GM12878 (cell line): ENCODE results near the gene KLHDC8A. TPM values are rescaled to one million over a fixed set of nuclear protein-coding genes. Genes with fewer than 3 reads are reported as not detected.
"Not testable (repeated sequence)": the region's sequence is repeated elsewhere in the genome, so short reads cannot be mapped to it uniquely, and the experiment has no call there.

ENCODE experiments used
- ATAC-seq: fragments of 200-7000 bp; cut with Tn5 transposase; 3 replicates; pipeline ENCODE4 v1.9.1; 2020; ENCODE audit warnings: mild to moderate bottlenecking, moderate library complexity
- BruUV-seq: library from RNA; stranded (reverse); fragments of 400-500 nt; replicated peaks from 2 replicates; lab custom pipeline; 2021; lab: Mats Ljungman, UMichigan
- CTCF ChIA-PET: fragments of 300-600 bp; sonication (Branson Sonifier 250); formaldehyde crosslinking; extraction: SDS; loops from one replicate; lab custom pipeline; 2021; ENCODE audit warnings: inconsistent platforms; lab: Yijun Ruan, JAX
- POLR2A ChIA-PET: fragments of 350-600 bp; formaldehyde crosslinking; extraction: SDS; loops from one replicate; lab custom pipeline; 2021; ENCODE audit warnings: inconsistent platforms; lab: Charles Lee
- RAD21 ChIA-PET: fragments of 300-600 bp; sonication (Branson Sonifier 250); formaldehyde crosslinking; loops from one replicate; lab custom pipeline; 2023; ENCODE audit warnings: antibody characterized with exemption; ENCODE audit not compliant: unreplicated experiment; lab: Charles Lee
- SMC1A ChIA-PET: fragments of 300-600 bp; sonication (Branson Sonifier 250); formaldehyde crosslinking; loops from one replicate; lab custom pipeline; 2023; ENCODE audit not compliant: unreplicated experiment, uncharacterized antibody; lab: Charles Lee
- DNase-seq: peaks from one replicate; pipeline ENCODE4 v3.0.0-alpha.2; 2011; ENCODE audit warnings: low read depth, low spot score
- FAIRE-seq: peaks from 3 replicates; lab custom pipeline; 2011; peaks lifted over from hg19 to GRCh38; lab: Jason Lieb, UNC
- H2AFZ ChIP-seq: 2 replicates; pipeline ENCODE4 v1.6.0; 2011; ENCODE audit warnings: low read depth, low read length, control low read depth; ENCODE audit not compliant: control insufficient read depth
- H3K27ac ChIP-seq: 2 replicates; pipeline ENCODE4 v1.5.1; 2011; ENCODE audit warnings: control low read depth; ENCODE audit not compliant: control insufficient read depth, insufficient read depth
- H3K27me3 ChIP-seq, 2 experiments: replicated peaks in 1 of 2; 2 replicates each; pipeline versions ENCODE4 v1.6.0 to v1.6.1; 2011; ENCODE audit warnings: low read length in 1 of 2; ENCODE audit not compliant: control insufficient read depth in 2 of 2, insufficient read depth in 2 of 2
- H3K36me3 ChIP-seq, 2 experiments: 2 replicates each; pipeline ENCODE4 v1.5.1; 2011; ENCODE audit warnings: low read length in 1 of 2; ENCODE audit not compliant: control insufficient read depth in 2 of 2, insufficient read depth in 2 of 2
- H3K4me1 ChIP-seq: 2 replicates; pipeline ENCODE4 v1.6.1; 2011; ENCODE audit warnings: mild to moderate bottlenecking, low read length, moderate library complexity, mixed read lengths; ENCODE audit not compliant: control insufficient read depth, insufficient read depth
- H3K4me2 ChIP-seq: 2 replicates; pipeline ENCODE4 v1.6.0; 2011; ENCODE audit warnings: control low read depth; ENCODE audit not compliant: control insufficient read depth, insufficient read depth
- H3K4me3 ChIP-seq: fragments of 200-600 bp; sonication (generic); 2 replicates; pipeline ENCODE4 v1.5.1; 2016
- H3K79me2 ChIP-seq: 2 replicates; pipeline ENCODE4 v1.6.0; 2011; ENCODE audit warnings: low read length; ENCODE audit not compliant: control insufficient read depth, insufficient read depth
- H3K9ac ChIP-seq: 2 replicates; pipeline ENCODE4 v1.8.0; 2011; ENCODE audit warnings: low read length, control low read depth, mixed read lengths; ENCODE audit not compliant: control insufficient read depth, insufficient read depth
- H3K9me3 ChIP-seq: replicated peaks from 3 replicates; pipeline ENCODE4 v1.5.1; 2011; ENCODE audit warnings: mild to moderate bottlenecking, low read length; ENCODE audit not compliant: control insufficient read depth, insufficient read depth
- H4K20me1 ChIP-seq: 2 replicates; pipeline ENCODE4 v1.6.0; 2011; ENCODE audit not compliant: control insufficient read depth, insufficient read depth
- CBFB ChIP-seq: IDR thresholded peaks from 2 replicates; pipeline ENCODE4 v1.6.1; 2016; ENCODE audit warnings: antibody characterized with exemption, low read depth
- GATAD2B ChIP-seq: fragments of 450-650 bp; conservative IDR thresholded peaks from 2 replicates; pipeline ENCODE4 v1.6.1; 2017; ENCODE audit warnings: low read depth, mild to moderate bottlenecking, moderate library complexity
- HCFC1 ChIP-seq: fragments of 150-350 bp; IDR thresholded peaks from 2 replicates; pipeline ENCODE4 v1.6.1; 2014; ENCODE audit warnings: low read length
- HDAC2 ChIP-seq: fragments of 200-600 bp; sonication (generic); IDR thresholded peaks from 2 replicates; pipeline ENCODE4 v1.6.1; 2017
- JUND ChIP-seq: IDR thresholded peaks from 2 replicates; pipeline ENCODE4 v1.6.1; 2012; ENCODE audit warnings: low read depth, mild to moderate bottlenecking, low read length, improper control_type of control experiment, moderate library complexity
- KDM1A ChIP-seq: fragments of 200-600 bp; sonication (generic); IDR thresholded peaks from 2 replicates; pipeline ENCODE4 v1.6.1; 2016; ENCODE audit warnings: borderline replicate concordance
- MYC ChIP-seq: IDR thresholded peaks from 2 replicates; pipeline ENCODE4 v1.6.1; 2011; ENCODE audit warnings: mild to moderate bottlenecking, low read length, moderate library complexity, inconsistent platforms; ENCODE audit not compliant: insufficient read depth, insufficient replicate concordance, insufficient read length, severe bottlenecking
- POLR2AphosphoS5 ChIP-seq: IDR thresholded peaks from 2 replicates; pipeline ENCODE4 v1.6.1; 2011; ENCODE audit warnings: mild to moderate bottlenecking, low read length, inconsistent platforms
- RAD21 ChIP-seq: IDR thresholded peaks from 2 replicates; pipeline ENCODE4 v1.6.1; 2011; ENCODE audit warnings: mild to moderate bottlenecking, low read depth, low read length, moderate library complexity; ENCODE audit not compliant: insufficient read depth
- SRF ChIP-seq, 2 experiments: IDR thresholded peaks; 2 replicates each; pipeline ENCODE4 v1.6.1; 2011; ENCODE audit warnings: low read depth in 2 of 2, low read length in 2 of 2, mild to moderate bottlenecking in 1 of 2, moderate library complexity in 1 of 2
- ZNF622 ChIP-seq: fragments of 450-650 bp; IDR thresholded peaks from 2 replicates; pipeline ENCODE4 v1.6.1; 2017; ENCODE audit warnings: mild to moderate bottlenecking, inconsistent platforms
- ZSCAN29 ChIP-seq: fragments of 450-650 bp; IDR thresholded peaks from 2 replicates; pipeline ENCODE4 v1.6.1; 2017; ENCODE audit warnings: mild to moderate bottlenecking, moderate library complexity
- WGBS: methylation state at CpG from one replicate; pipeline ENCODE4 v1.1.6; 2016; ENCODE audit warnings: low lambda C conversion rate; ENCODE audit not compliant: insufficient replicate concordance, insufficient coverage; ENCODE audit errors: missing lambda C conversion rate; 5-methylcytosine and 5-hydroxymethylcytosine counted together
- in situ Hi-C: fragments of 300-500 bp; cut with MboI; formaldehyde crosslinking; loops from 9 replicates; pipeline ENCODE4 v1.14.3; 2018; ENCODE audit warnings: mixed read lengths
- intact Hi-C: fragments of 100-400 bp; cut with micrococcal nuclease; formaldehyde crosslinking; loops from one replicate; pipeline ENCODE4 v1.14.2; 2022; ENCODE audit not compliant: unreplicated experiment
- polyA plus RNA-seq, 11 experiments: library from polyadenylated mRNA; depleted of rRNA in 4 of 11; unstranded in 6 of 11; stranded (reverse) in 5 of 11; fragments of >200 nt; fragmentation: Nextera tagmentation in 4 of 11; fragmentation: Illumina TruSeq in 1 of 11; extraction: Ambion mirVana in 4 of 11; extraction: Trizol in 1 of 11; gene quantifications; 1 replicate in 1 of 11; 2 replicates in 10 of 11; pipeline versions ENCODE4 v1.2.1 to v1.2.3, GENCODE V29; 2011 to 2016; ENCODE audit warnings: inconsistent platforms in 2 of 11, missing spikeins in 2 of 11, low read depth in 1 of 11
- total RNA-seq, 4 experiments: library from RNA; depleted of rRNA in 3 of 4; stranded (reverse); fragments of >200 nt in 3 of 4; fragmentation: Illumina TruSeq in 1 of 4; extraction: Trizol in 1 of 4; gene quantifications; 2 replicates each; pipeline versions ENCODE4 v1.2.1 to v1.2.3, GENCODE V29; 2013 to 2021
- TF ChIP-seq, protein P1 (sequence below): fragments of 450-650 bp; IDR thresholded peaks from 2 replicates; pipeline ENCODE4 v1.6.1; 2018; ENCODE audit warnings: borderline replicate concordance, mild to moderate bottlenecking; ENCODE audit not compliant: partially characterized antibody

The KLHDC8A gene
- total and polyA plus RNA-seq, 10 of the 15 experiments (the other 5 are each of a cell fraction or from before 2014, with no cell fraction given), result not detected

DNA sequence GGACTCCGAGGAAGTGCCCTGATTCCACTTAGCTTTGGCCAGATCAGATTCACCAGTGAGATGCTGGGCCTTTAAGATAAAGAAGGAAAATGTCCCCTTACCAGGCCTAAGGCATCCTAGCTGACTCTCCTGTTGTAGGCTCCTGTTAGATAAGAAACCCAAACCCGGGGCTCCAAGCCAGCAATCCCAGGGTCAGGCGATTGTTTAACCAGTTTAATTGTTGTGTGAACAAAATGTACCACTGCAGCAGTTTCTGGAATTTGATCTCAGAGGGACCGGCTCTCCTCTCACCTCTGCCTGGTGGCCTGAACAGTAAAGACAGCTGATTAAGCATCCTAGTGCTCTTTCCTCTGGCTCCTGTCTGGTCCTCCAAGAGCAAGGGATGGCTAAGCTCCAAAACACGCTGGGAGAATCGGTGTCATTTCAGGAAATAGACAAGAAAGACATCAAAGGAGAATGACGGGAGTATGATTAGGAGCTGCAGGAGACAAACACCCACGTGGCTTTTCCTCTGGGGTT lies 9.3 kb upstream of the KLHDC8A start:
- ChIA-PET CTCF (interaction anchor here (0.9 to 2.3 kb wide), 4 partner anchors 12 to 158 kb away, joined by 3 to 8 read pairs (median 6); no protein-coding TSS in a partner anchor), POLR2A (no interaction called here), SMC1A (interaction anchor here (1.3 kb wide), 1 partner anchor 10 kb away, joined by 3 read pairs; no protein-coding TSS in a partner anchor), RAD21 (interaction anchor here (1.6 kb wide), 1 partner anchor 12 kb away, joined by 3 read pairs; no protein-coding TSS in a partner anchor)
- ATAC-seq (no peak), FAIRE-seq (no peak), DNase-seq (no peak)
- Histone ChIP-seq H3K9ac (no peak overlapping the region), H3K4me2 (no peak overlapping the region), H3K4me3 (no peak overlapping the region), H3K4me1 (no peaks in the 10 kb centered on the region), H2AFZ (no peak overlapping the region), H3K9me3 (no peaks in the 10 kb centered on the region), H3K27ac (no peak overlapping the region), H3K79me2 (no peaks in the 10 kb centered on the region), H3K27me3 (peaks cover 0 to 3% of the 10 kb centered on the region in 2 experiments; a peak in 2 of 4 replicates), H3K36me3 (no peaks in the 10 kb centered on the region), H4K20me1 (no peaks in the 10 kb centered on the region)
- in situ Hi-C loops (no loop called here), intact Hi-C loops (no loop called here)
- TF ChIP-seq RAD21 (no peak), HCFC1 (no peak), SRF (IDR thresholded peaks at IDR 0.05; ENCODE audit: low read depth in 2 of 2, low read length in 2 of 2) (no peak), ZNF622 (no peak), POLR2AphosphoS5 (no peak), ZSCAN29 (no peak), HDAC2 (no peak), JUND (no peak), CBFB (no peak), GATAD2B (no peak), KDM1A (no peak), MYC (no peak)
- TF ChIP-seq, protein P1, sequence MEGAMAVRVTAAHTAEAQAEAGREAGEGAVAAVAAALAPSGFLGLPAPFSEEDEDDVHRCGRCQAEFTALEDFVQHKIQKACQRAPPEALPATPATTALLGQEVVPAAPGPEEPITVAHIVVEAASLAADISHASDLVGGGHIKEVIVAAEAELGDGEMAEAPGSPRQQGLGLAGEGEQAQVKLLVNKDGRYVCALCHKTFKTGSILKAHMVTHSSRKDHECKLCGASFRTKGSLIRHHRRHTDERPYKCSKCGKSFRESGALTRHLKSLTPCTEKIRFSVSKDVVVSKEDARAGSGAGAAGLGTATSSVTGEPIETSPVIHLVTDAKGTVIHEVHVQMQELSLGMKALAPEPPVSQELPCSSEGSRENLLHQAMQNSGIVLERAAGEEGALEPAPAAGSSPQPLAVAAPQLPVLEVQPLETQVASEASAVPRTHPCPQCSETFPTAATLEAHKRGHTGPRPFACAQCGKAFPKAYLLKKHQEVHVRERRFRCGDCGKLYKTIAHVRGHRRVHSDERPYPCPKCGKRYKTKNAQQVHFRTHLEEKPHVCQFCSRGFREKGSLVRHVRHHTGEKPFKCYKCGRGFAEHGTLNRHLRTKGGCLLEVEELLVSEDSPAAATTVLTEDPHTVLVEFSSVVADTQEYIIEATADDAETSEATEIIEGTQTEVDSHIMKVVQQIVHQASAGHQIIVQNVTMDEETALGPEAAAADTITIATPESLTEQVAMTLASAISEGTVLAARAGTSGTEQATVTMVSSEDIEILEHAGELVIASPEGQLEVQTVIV, result no peak
- BruUV-seq, result no TSS peak
- WGBS, result 12% methylated on average over 8 of the region's 8 CpGs

DNA sequence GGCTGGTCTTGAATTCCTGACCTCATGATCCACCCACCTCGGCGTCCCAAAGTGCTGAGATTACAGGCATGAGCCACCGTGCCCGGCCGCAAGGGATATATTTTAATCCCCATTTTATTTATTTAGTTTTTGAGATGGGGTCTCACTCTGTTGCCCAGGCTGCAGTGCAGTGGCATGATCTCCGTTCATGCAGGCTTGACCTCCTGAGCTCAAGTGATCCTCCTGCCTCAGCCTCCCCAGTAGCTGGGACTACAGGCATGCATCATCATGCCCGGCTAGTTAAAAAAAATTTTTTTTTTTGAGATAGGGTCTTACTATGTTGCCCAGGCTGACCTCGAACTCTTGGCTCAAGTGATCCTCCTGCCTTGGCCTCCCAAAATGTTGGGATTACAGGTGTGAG lies 8.4 kb upstream of the KLHDC8A start:
- RAD21 ChIA-PET, H3K79me2 ChIP-seq, SMC1A ChIA-PET, POLR2A ChIA-PET, H3K9me3 ChIP-seq, H2AFZ ChIP-seq, H3K36me3 ChIP-seq, H3K4me2 ChIP-seq, ATAC-seq, BruUV-seq, FAIRE-seq, in situ Hi-C loops, DNase-seq, H4K20me1 ChIP-seq, H3K9ac ChIP-seq, H3K4me1 ChIP-seq, intact Hi-C loops, H3K27ac ChIP-seq, H3K27me3 ChIP-seq, H3K4me3 ChIP-seq: not testable (repeated sequence)
- WGBS, result 52% methylated on average over 8 of the region's 8 CpGs
- CTCF ChIA-PET, result interaction anchor here (2.3 kb wide), 1 partner anchor 11 kb away, joined by 8 read pairs; no protein-coding TSS in a partner anchor
